ENCODE results near the gene LSAMP. TPM values are rescaled to one million over a fixed set of nuclear protein-coding genes. Genes with fewer than 3 reads are reported as not detected.

LSAMP gene
- total RNA-seq, 1 donor from 2014 or later: not detected

GRCh38 chr3:116367761-116368395 is 77.4 kb downstream of the LSAMP start:
- H3K36me3 Mint-ChIP-seq (ENCODE audit: low read depth): no peaks in the 10 kb centered on the region
- no peaks in the 10 kb centered on the region for H3K9me3 Mint-ChIP-seq
- DNase-seq: no peak
- no peaks in the 10 kb centered on the region for H3K27me3 Mint-ChIP-seq
- no peaks in the 10 kb centered on the region for H3K4me1 Mint-ChIP-seq
- intact Hi-C loops (cut with micrococcal nuclease): no loop called here
- no peak overlapping the region for H3K4me3 Mint-ChIP-seq
- H3K27ac Mint-ChIP-seq: no peak overlapping the region

- Mint-ChIP-seq H3K27ac (no peak overlapping the region), H3K4me1 (no peaks in the 10 kb centered on the region), H3K27me3 (no peaks in the 10 kb centered on the region), H3K4me3 (no peak overlapping the region), H3K36me3 (ENCODE audit: low read depth) (no peaks in the 10 kb centered on the region), H3K9me3 (peaks cover 3% of the 10 kb centered on the region)
- intact Hi-C loops (cut with micrococcal nuclease): no loop called here
- no peak for DNase-seq
These were observed 89.2 kb downstream of the LSAMP start for GRCh38 chr3:116356056-116356455.

DNA sequence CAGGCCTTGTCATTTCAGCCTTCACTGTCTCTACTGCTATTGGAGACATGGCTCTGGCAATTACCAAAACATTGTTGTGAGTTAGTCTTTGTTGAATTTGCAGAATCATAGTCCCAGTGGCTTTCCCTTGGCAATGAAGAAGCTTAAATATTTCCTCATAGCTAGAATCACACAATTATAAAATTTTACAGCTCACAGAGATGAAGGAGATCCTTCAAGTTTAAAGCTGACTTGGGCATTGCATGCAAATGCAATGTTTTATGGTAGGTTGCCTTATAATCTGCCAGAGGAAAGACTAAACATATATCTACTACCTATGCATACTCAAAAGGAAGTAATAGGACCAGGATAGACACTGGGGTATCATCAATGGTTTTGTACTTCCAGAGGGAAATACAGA is 90.9 kb downstream of the LSAMP start:
- H3K9me3 Mint-ChIP-seq: peaks cover 3% of the 10 kb centered on the region
- no peak for DNase-seq
- no peaks in the 10 kb centered on the region for H3K36me3 Mint-ChIP-seq (ENCODE audit: low read depth)
- no peaks in the 10 kb centered on the region for H3K4me1 Mint-ChIP-seq
- no peaks in the 10 kb centered on the region for H3K27me3 Mint-ChIP-seq
- H3K27ac Mint-ChIP-seq: no peak overlapping the region
- intact Hi-C loops (cut with micrococcal nuclease): no loop called here
- no peak overlapping the region for H3K4me3 Mint-ChIP-seq

DNA sequence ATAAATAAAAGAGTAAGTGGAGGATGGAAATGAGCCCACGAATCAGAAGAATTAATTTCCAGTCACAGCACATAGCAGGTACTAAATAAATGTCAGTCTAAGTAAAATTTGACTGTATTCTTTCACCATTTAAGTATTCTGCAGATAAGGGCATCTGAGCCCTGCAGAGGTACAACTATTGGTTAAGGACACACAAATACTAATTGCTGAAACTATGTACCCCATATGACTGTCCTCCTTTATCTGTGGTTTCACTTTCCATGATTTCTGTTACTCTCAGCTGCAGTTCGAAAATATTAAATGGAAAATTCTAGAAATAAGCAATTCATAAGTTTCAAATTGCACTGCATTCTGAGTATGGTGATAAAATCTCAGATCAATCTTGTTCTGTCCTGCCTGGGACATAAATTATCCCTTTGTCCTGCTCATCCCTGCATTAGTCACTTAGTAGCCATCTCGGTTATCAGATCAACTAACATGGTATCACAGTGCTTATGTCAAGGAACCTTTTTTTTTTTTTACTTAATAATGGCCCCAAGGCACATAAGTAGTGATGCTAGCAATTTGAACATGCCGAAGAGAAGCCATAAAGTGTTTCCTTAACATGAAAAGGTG is 95.1 kb downstream of the LSAMP start:
- H3K4me1 Mint-ChIP-seq: no peaks in the 10 kb centered on the region
- no peaks in the 10 kb centered on the region for H3K9me3 Mint-ChIP-seq
- no peak overlapping the region for H3K27ac Mint-ChIP-seq
- no peak for DNase-seq
- no peaks in the 10 kb centered on the region for H3K36me3 Mint-ChIP-seq (ENCODE audit: low read depth)
- H3K4me3 Mint-ChIP-seq: no peak overlapping the region
- no peaks in the 10 kb centered on the region for H3K27me3 Mint-ChIP-seq
- intact Hi-C loops (cut with micrococcal nuclease): no loop called here

- intact Hi-C loops (cut with micrococcal nuclease): no loop called here
These were observed 97.1 kb downstream of the LSAMP start for GRCh38 chr3:116348216-116348615.

DNA sequence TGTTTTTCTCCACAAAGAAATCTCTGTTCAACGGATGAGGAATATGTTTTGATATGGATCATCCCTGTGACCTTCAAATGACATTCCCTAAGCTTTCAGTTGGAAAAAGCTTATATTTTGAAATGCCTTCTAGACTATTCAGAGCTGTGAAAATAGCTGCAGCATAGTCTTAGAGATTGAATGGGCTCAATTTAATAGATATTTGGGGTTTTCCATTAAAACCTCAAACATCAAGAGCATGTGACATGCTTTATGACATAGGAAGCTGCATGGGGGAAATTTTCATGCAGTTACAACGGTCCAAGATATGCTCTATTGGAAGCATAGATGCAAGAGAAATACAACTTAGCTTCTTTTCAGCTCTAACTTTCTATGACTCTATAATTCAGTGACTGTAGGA is 102.8 kb downstream of the LSAMP start:
- Mint-ChIP-seq H3K36me3 (ENCODE audit: low read depth) (no peaks in the 10 kb centered on the region), H3K27ac (no peak overlapping the region), H3K9me3 (no peaks in the 10 kb centered on the region), H3K4me3 (no peak overlapping the region), H3K4me1 (no peaks in the 10 kb centered on the region), H3K27me3 (no peaks in the 10 kb centered on the region)
- DNase-seq: no peak
- intact Hi-C loops (cut with micrococcal nuclease): no loop called here

More at GRCh38 chr3:116348216-116348615, 97.1 kb downstream of the LSAMP start:
- Mint-ChIP-seq H3K4me1 (no peaks in the 10 kb centered on the region), H3K27ac (no peak overlapping the region), H3K4me3 (no peak overlapping the region), H3K36me3 (ENCODE audit: low read depth) (no peaks in the 10 kb centered on the region), H3K27me3 (no peaks in the 10 kb centered on the region), H3K9me3 (no peaks in the 10 kb centered on the region)
- no peak for DNase-seq

DNA sequence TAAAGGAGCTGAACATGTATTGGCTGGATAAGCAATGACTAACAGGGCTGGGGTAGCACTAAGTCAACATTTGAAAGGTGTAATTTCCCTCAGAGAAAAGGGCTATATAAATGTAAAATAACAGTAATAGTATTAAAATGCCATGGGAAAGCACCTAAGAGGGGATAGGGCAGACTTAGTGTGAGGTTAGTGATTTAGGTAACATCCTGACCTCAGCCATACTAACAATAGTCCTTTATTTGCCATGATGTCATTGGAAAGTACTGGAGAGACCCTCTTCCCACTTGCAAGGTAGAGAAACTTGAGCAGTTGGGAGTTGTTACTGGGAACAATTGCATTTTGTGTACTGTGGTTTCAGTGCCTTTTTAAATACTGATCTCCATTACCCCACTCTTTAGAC is 103.4 kb downstream of the LSAMP start:
- H3K4me1 Mint-ChIP-seq: no peaks in the 10 kb centered on the region
- H3K9me3 Mint-ChIP-seq: no peaks in the 10 kb centered on the region
- no peaks in the 10 kb centered on the region for H3K36me3 Mint-ChIP-seq (ENCODE audit: low read depth)
- no peak overlapping the region for H3K27ac Mint-ChIP-seq
- no peaks in the 10 kb centered on the region for H3K27me3 Mint-ChIP-seq
- no peak overlapping the region for H3K4me3 Mint-ChIP-seq
- intact Hi-C loops (cut with micrococcal nuclease): no loop called here
- DNase-seq: no peak

- H3K9me3 Mint-ChIP-seq: no peaks in the 10 kb centered on the region
- intact Hi-C loops (cut with micrococcal nuclease): no loop called here
- no peak for DNase-seq
- no peaks in the 10 kb centered on the region for H3K36me3 Mint-ChIP-seq (ENCODE audit: low read depth)
- no peak overlapping the region for H3K4me3 Mint-ChIP-seq
- H3K27ac Mint-ChIP-seq: no peak overlapping the region
- H3K27me3 Mint-ChIP-seq: no peaks in the 10 kb centered on the region
- no peaks in the 10 kb centered on the region for H3K4me1 Mint-ChIP-seq
These were observed 103.9 kb downstream of the LSAMP start for GRCh38 chr3:116341381-116341780.

DNA sequence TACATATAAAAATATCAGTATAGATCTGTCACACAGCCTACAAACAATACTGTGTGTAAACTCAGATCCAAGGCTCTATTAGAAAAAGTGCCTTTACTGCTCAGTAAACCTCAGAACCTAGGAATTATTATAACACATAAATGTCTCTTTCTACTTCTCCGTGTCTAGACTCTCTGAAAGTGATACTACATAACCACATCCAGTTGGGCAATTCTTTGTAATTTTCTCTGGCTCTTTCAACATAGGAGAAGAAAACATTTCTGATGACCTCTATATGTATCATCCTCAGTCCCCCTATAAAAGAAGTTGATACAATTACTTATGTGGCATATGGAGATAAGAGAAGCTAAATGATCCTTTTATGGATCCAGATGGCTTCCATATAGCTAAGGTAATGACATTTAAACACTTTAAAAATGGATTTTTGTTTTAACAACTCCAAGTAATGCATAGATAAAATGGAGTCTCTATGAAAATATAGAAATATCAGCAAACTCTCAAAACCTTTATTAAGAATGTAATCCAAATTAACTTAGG is 104.5 kb downstream of the LSAMP start:
- H3K4me3 Mint-ChIP-seq: no peak overlapping the region
- H3K4me1 Mint-ChIP-seq: no peaks in the 10 kb centered on the region
- H3K27ac Mint-ChIP-seq: no peak overlapping the region
- H3K27me3 Mint-ChIP-seq: no peaks in the 10 kb centered on the region
- DNase-seq: no peak
- H3K9me3 Mint-ChIP-seq: no peaks in the 10 kb centered on the region
- no peaks in the 10 kb centered on the region for H3K36me3 Mint-ChIP-seq (ENCODE audit: low read depth)
- intact Hi-C loops (cut with micrococcal nuclease): no loop called here

GRCh38 chr3:116339441-116340028 is 105.8 kb downstream of the LSAMP start:
- Mint-ChIP-seq H3K9me3 (no peaks in the 10 kb centered on the region), H3K36me3 (ENCODE audit: low read depth) (no peaks in the 10 kb centered on the region), H3K27ac (no peak overlapping the region), H3K27me3 (no peaks in the 10 kb centered on the region), H3K4me1 (no peaks in the 10 kb centered on the region), H3K4me3 (no peak overlapping the region)
- intact Hi-C loops (cut with micrococcal nuclease): no loop called here
- DNase-seq: no peak

DNA sequence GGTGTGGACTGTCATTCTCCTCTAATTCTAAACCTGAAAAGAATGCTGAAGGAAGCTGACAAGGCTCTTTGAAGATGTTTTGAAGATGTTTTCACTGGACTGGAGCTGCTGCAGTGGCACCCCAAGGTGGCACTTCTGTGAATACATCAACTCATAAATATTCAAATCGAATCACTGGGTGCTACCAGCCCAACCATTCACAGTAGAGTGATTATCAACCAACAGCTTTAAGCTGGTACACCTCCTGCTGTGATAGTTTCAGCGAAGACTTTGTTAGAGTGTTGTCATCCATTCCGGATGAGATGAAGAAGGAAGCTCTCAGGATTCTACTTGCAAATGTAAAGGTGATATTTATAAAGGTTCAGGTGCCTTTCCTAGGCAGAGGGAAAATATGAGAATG is 106.6 kb downstream of the LSAMP start:
- H3K4me1 Mint-ChIP-seq: no peaks in the 10 kb centered on the region
- H3K36me3 Mint-ChIP-seq (ENCODE audit: low read depth): no peaks in the 10 kb centered on the region

DNA sequence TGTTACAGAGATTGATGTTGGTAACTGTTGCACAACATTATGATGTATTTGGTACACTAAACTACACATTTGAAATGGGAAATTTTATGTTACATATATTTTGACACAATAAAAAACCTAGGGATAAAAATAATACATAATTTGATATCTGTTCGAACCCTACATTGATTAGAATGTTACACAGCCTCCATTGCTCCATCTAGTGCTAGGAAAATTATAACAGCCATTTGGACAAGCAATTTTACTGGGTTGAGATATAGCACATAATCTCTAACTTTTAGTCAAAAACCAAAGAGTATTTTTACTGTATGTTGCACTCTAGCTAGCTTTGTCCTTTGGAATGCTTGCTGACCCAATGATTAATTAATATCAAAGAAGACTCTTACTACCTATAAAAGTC is 108.1 kb downstream of the LSAMP start:
- Mint-ChIP-seq H3K4me3 (no peak overlapping the region), H3K27me3 (no peaks in the 10 kb centered on the region), H3K36me3 (ENCODE audit: low read depth) (no peaks in the 10 kb centered on the region), H3K9me3 (no peaks in the 10 kb centered on the region), H3K27ac (no peak overlapping the region), H3K4me1 (no peaks in the 10 kb centered on the region)
- intact Hi-C loops (cut with micrococcal nuclease): no loop called here
- no peak for DNase-seq

More for the DNA sequence above, 106.6 kb downstream of the LSAMP start:
- intact Hi-C loops (cut with micrococcal nuclease): no loop called here
- H3K27ac Mint-ChIP-seq: no peak overlapping the region
- H3K27me3 Mint-ChIP-seq: no peaks in the 10 kb centered on the region
- no peaks in the 10 kb centered on the region for H3K9me3 Mint-ChIP-seq
- H3K4me3 Mint-ChIP-seq: no peak overlapping the region
- DNase-seq: no peak

DNA sequence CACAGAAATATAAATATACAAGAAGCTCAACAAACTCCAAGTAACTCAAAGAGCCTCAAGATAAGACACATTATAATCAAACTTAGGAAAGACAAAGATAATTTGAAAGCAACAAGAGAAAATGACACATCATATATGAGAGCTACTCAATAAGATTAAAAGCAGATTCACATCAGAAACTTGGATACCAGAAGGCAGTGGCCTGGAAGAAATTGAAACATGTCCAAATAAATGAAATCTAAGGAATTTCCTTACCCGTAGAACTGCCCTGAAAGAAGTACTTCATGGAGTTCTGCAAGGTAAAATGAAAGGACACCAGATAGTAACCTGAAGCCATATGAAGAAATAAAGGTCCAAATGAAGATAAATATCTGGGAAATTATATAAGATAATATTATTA is 113.9 kb downstream of the LSAMP start:
- Mint-ChIP-seq H3K4me1 (no peaks in the 10 kb centered on the region), H3K27me3 (no peaks in the 10 kb centered on the region), H3K36me3 (ENCODE audit: low read depth) (no peaks in the 10 kb centered on the region), H3K4me3 (no peak overlapping the region), H3K27ac (no peak overlapping the region), H3K9me3 (no peaks in the 10 kb centered on the region)
- intact Hi-C loops (cut with micrococcal nuclease): no loop called here
- DNase-seq: no peak

GRCh38 chr3:116322750-116323375 is 122.4 kb downstream of the LSAMP start:
- Mint-ChIP-seq H3K4me1 (no peaks in the 10 kb centered on the region), H3K36me3 (ENCODE audit: low read depth) (no peaks in the 10 kb centered on the region), H3K27ac (no peak overlapping the region), H3K4me3 (no peak overlapping the region), H3K9me3 (no peaks in the 10 kb centered on the region), H3K27me3 (no peaks in the 10 kb centered on the region)
- intact Hi-C loops (cut with micrococcal nuclease): no loop called here
- no peak for DNase-seq

Data from activated CD4-positive, alpha-beta T cell treated with anti-CD3 and anti-CD28 coated beads, Interleukin-2, amount 10 ng/mL, durations not matched to agents 24 days and 14 days (primary cell).